Activated CD4-positive, alpha-beta T cell treated with anti-CD3 and anti-CD28 coated beads for 36 hours (primary cell): Measurements from ENCODE around the gene AMIGO3. TPM values are rescaled to one million over a fixed set of nuclear protein-coding genes. Genes with fewer than 3 reads are reported as not detected.

ENCODE experiments used
- ATAC-seq: fragments of 200-7000 bp; cut with Tn5 transposase; one replicate; pipeline ENCODE4 v1.10.0; 2021; ENCODE audit warnings: mild to moderate bottlenecking, moderate library complexity
- CTCF ChIA-PET: fragments of 350-600 bp; sonication (Branson Sonifier 250); formaldehyde crosslinking; loops from one replicate; lab custom pipeline; 2021; ENCODE audit warnings: antibody characterized with exemption; lab: Charles Lee
- POLR2A ChIA-PET: fragments of 350-600 bp; sonication (Branson Sonifier 250); formaldehyde crosslinking; loops from one replicate; lab custom pipeline; 2021; ENCODE audit warnings: antibody characterized with exemption, inconsistent platforms; lab: Charles Lee
- DNase-seq: peaks from one replicate; pipeline ENCODE4 v3.0.0-alpha.2; 2020
- H3K27ac Mint-ChIP-seq: one replicate; pipeline ENCODE4 v1.8.0; 2021; ENCODE audit warnings: mixed read lengths
- H3K27me3 Mint-ChIP-seq: one replicate; pipeline ENCODE4 v1.8.0; 2021; ENCODE audit warnings: mixed read lengths
- H3K36me3 Mint-ChIP-seq: one replicate; pipeline ENCODE4 v1.8.0; 2021; ENCODE audit warnings: low read depth, mixed read lengths
- H3K4me1 Mint-ChIP-seq: one replicate; pipeline ENCODE4 v1.8.0; 2021; ENCODE audit warnings: mixed read lengths
- H3K4me3 Mint-ChIP-seq: one replicate; pipeline ENCODE4 v1.8.0; 2021; ENCODE audit warnings: mild to moderate bottlenecking, moderate library complexity, mixed read lengths
- H3K9me3 Mint-ChIP-seq: one replicate; pipeline ENCODE4 v1.8.0; 2021; ENCODE audit warnings: low read depth, mixed read lengths
- intact Hi-C, 2 experiments: fragments of 100-400 bp; cut with DNase I in 1 of 2; cut with micrococcal nuclease in 1 of 2; formaldehyde crosslinking; loops; one replicate each; pipeline versions ENCODE4 v1.14.2 to v1.15.1; 2022 to 2024; cut with DNase I, micrococcal nuclease
- total RNA-seq, 2 experiments: library from RNA; stranded (reverse); gene quantifications; one replicate each; pipeline ENCODE4 v1.2.3, GENCODE V29; 2021

The AMIGO3 gene
- total RNA-seq, 2 experiments from 2014 or later, result 0.07 TPM; not detected in 1

DNA sequence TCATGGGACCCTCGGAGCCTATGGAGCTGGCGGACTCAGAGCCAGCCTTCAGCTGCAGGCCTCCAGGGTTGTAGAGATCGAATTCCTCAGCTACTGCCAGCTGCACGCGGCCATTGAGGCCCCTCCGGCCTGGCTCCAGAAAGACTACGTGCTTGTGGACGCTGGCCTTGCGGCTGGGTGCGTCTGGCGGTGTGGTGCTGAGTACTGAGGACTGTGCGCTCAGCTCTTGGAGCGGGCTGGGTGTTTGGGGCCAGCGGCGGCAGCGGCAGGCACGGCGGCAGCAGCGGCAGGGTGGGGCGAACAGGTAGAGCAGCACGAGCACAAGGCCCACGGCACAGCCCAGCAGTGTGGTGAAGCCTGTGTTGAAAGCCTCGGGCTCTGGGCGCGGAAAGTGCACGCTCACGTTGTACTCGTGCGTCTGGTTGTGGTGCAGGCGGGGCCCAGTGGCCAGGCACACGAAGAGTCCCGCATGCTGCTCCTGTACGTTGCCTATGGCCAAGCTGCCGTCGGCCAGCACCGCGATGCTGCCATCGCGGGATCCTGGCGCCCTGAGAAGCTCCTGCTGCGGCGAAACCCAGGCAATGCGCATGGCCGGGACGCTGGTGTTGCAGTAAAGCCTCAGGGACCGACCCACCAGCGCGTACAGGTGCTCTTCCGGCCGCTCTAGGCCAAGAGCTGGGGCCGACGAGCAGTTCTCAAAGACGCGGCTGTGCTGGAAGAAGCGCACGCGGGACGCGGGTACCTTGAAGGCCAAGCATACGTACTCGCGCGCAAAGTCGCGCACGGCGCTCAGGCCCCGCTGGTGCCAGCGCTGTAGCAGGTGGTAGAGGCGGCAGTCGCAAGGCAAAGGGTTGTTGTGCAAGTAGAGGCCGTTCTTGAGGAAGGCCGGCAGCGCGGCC, 1.3 kb downstream of the AMIGO3 start:
- ChIA-PET CTCF (interaction anchor here (0.5 to 1.3 kb wide), 7 partner anchors 10 to 197 kb away, joined by 3 to 4 read pairs (median 3); no protein-coding TSS in a partner anchor), POLR2A (interaction anchor here (0.5 kb wide), 1 partner anchor 219 kb away, joined by 3 read pairs; no protein-coding TSS in a partner anchor)
- Mint-ChIP-seq H3K9me3 (no peaks in the 10 kb centered on the region), H3K4me3 (peak overlapping the region; percentile 72), H3K4me1 (peaks cover 24% of the 10 kb centered on the region), H3K27ac (no peak overlapping the region), H3K36me3 (peaks cover 16% of the 10 kb centered on the region), H3K27me3 (no peaks in the 10 kb centered on the region)
- no peak for DNase-seq
- no peak for ATAC-seq
- intact Hi-C loops, result loop anchor here in 1 of 2 experiments (5.0 kb wide), 1 partner anchor 69 kb away; the partner anchor contains the start of gene IP6K1

- ChIA-PET CTCF (interaction anchor here (0.6 kb wide), 1 partner anchor 25 kb away, joined by 3 read pairs; no protein-coding TSS in a partner anchor), POLR2A (no interaction called here)
- Mint-ChIP-seq H3K4me1 (peaks cover 19% of the 10 kb centered on the region), H3K27me3 (no peaks in the 10 kb centered on the region), H3K4me3 (no peak overlapping the region), H3K36me3 (peaks cover 11% of the 10 kb centered on the region), H3K27ac (no peak overlapping the region), H3K9me3 (no peaks in the 10 kb centered on the region)
- no peak for DNase-seq
- no peak for ATAC-seq
- intact Hi-C loops, result loop anchor here in 1 of 2 experiments (5.0 kb wide), 1 partner anchor 70 kb away; the partner anchor contains the start of gene IP6K1
These were observed 2.1 kb downstream of the AMIGO3 start for GRCh38 chr3:49717211-49717958.

DNA sequence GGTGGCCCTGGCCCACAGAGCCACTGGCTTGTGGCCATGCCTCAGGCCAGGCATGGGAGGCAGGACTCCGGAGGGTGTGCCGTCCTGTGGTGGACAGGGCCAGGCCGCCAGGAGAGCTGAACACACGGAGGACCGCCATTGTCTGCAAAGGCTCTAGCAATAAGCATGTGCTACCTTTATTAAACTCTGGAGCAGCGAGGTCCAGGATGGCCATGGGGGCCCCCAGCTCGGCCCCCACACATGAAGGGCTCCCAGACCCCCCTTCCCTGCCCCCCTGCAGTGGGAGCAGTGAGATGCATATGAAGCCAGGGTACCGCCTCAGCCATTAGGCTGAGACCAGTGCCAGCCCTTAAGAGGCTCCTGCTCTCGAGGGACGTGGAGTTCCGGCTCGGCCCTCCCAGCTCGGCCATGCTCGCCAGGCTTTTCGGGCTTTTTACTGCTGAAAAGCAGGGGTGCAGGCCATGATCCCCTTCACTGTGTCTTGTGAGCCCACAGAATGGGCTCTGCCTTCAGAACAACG, 2.7 kb downstream of the AMIGO3 start:
- CTCF ChIA-PET, result no interaction called here
- no peaks in the 10 kb centered on the region for H3K9me3 Mint-ChIP-seq
- H3K4me3 Mint-ChIP-seq, result no peak overlapping the region
- DNase-seq (no peak), ATAC-seq (no peak)
- peaks cover 18% of the 10 kb centered on the region for H3K4me1 Mint-ChIP-seq
- POLR2A ChIA-PET, result no interaction called here
- no peaks in the 10 kb centered on the region for H3K27me3 Mint-ChIP-seq
- intact Hi-C loops, result loop anchor here in 1 of 2 experiments (5.0 kb wide), 1 partner anchor 71 kb away; the partner anchor contains the start of gene IP6K1
- H3K27ac Mint-ChIP-seq, result no peak overlapping the region
- peaks cover 10% of the 10 kb centered on the region for H3K36me3 Mint-ChIP-seq

DNA sequence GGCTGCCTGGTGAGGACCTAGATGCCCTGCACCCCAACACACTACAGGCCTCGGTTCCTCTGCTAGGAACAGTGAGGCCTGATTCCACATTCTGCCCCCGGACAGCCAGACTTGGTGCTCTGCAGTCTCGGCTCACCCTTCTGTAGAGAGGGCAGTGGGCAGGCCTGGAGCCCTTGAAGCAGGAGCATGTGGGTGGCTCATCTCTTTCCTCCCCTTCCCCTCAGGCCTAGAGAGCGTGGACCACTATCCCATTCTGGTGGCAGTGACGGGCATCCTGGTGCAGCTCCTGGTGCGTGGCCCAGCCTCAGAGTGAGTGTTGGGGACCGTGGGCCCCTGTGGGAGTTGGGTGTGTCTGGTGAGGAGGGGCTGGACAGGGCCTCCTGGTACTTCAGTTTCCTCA, 3.3 kb downstream of the AMIGO3 start:
- Mint-ChIP-seq H3K9me3 (no peaks in the 10 kb centered on the region), H3K36me3 (peaks cover 5% of the 10 kb centered on the region), H3K4me3 (no peak overlapping the region), H3K27me3 (no peaks in the 10 kb centered on the region), H3K4me1 (peaks cover 18% of the 10 kb centered on the region), H3K27ac (no peak overlapping the region)
- no peak for DNase-seq
- ChIA-PET POLR2A (no interaction called here), CTCF (no interaction called here)
- intact Hi-C loops, result loop anchor here in 1 of 2 experiments (5.0 kb wide), 1 partner anchor 71 kb away; the partner anchor contains the start of gene IP6K1
- ATAC-seq, result no peak

- no peak for DNase-seq
- Mint-ChIP-seq H3K4me3 (no peak overlapping the region), H3K9me3 (no peaks in the 10 kb centered on the region), H3K36me3 (peaks cover 2% of the 10 kb centered on the region), H3K4me1 (peaks cover 16% of the 10 kb centered on the region), H3K27ac (no peak overlapping the region), H3K27me3 (no peaks in the 10 kb centered on the region)
- intact Hi-C loops, result loop anchor here in 1 of 2 experiments (5.0 kb wide), 1 partner anchor 72 kb away; the partner anchor contains the start of gene IP6K1
- ChIA-PET POLR2A (no interaction called here), CTCF (interaction anchor here (0.6 kb wide), 1 partner anchor 14 kb away, joined by 3 read pairs; no protein-coding TSS in a partner anchor)
- ATAC-seq, result no peak
These were observed 3.8 kb downstream of the AMIGO3 start for GRCh38 chr3:49715611-49716121.

GRCh38 chr3:49714728-49715550, 4.5 kb downstream of the AMIGO3 start:
- no peak for DNase-seq
- Mint-ChIP-seq H3K27me3 (no peaks in the 10 kb centered on the region), H3K27ac (no peak overlapping the region), H3K4me3 (no peak overlapping the region), H3K9me3 (no peaks in the 10 kb centered on the region), H3K4me1 (peaks cover 11% of the 10 kb centered on the region), H3K36me3 (peaks cover 2% of the 10 kb centered on the region)
- intact Hi-C loops, result loop anchor here in 1 of 2 experiments (5.0 kb wide), 1 partner anchor 72 kb away; the partner anchor contains the start of gene IP6K1
- ChIA-PET POLR2A (no interaction called here), CTCF (interaction anchor here (0.6 kb wide), 2 partner anchors 13 to 201 kb away, joined by 3 to 4 read pairs; no protein-coding TSS in a partner anchor)
- no peak for ATAC-seq

DNA sequence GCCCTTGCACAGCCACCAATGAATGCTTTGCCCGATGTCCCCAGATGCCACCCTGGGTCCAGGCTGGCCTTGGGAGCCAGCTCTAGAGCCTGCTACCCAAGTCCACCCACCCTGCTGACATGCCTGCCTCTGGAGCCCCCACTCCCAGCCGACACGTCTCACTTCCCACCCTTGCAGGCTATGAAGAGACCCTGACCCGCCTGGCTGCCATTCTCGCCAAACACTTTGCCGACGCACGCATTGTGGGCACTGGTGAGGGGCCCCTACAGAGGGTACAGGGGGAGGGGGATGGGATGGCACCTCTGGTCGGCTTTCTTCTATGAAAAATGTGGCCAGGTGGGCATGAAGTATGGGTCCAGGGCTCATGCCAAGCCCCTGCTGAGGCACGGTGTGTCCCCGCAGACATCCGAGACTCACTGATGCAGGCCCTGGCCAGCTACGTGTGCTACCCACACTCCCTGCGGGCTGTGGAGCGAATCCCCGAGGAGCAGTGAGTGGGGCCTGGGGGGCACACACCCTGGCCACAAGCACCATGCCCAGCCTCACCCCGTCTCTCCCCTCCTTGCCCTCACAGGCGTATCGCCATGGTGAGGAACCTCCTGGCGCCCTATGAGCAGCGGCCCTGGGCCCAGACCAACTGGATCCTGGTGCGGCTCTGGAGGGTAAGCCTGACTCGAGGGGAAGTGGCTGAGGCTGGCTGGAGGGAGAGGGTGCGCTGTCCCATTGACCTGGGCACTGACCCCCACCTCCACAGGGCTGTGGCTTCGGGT, 6.0 kb downstream of the AMIGO3 start:
- Mint-ChIP-seq H3K27me3 (no peaks in the 10 kb centered on the region), H3K4me3 (no peak overlapping the region), H3K36me3 (no peaks in the 10 kb centered on the region), H3K9me3 (no peaks in the 10 kb centered on the region), H3K27ac (no peak overlapping the region), H3K4me1 (peaks cover under 1% of the 10 kb centered on the region)
- intact Hi-C loops, result no loop called here
- ChIA-PET POLR2A (no interaction called here), CTCF (interaction anchor here (1.1 to 1.2 kb wide), 2 partner anchors 10 to 173 kb away, joined by 4 to 5 read pairs; no protein-coding TSS in a partner anchor)
- DNase-seq, result no peak
- no peak for ATAC-seq

- ChIA-PET CTCF (interaction anchor here (0.6 to 1.2 kb wide), 3 partner anchors 8 to 173 kb away, joined by 3 to 5 read pairs (median 4); no protein-coding TSS in a partner anchor), POLR2A (no interaction called here)
- DNase-seq, result no peak
- intact Hi-C loops, result no loop called here
- Mint-ChIP-seq H3K36me3 (no peaks in the 10 kb centered on the region), H3K27me3 (no peaks in the 10 kb centered on the region), H3K27ac (no peak overlapping the region), H3K4me1 (no peaks in the 10 kb centered on the region), H3K9me3 (no peaks in the 10 kb centered on the region), H3K4me3 (no peak overlapping the region)
- ATAC-seq, result peak; percentile 35
These were observed 6.7 kb downstream of the AMIGO3 start for GRCh38 chr3:49712631-49713317.

DNA sequence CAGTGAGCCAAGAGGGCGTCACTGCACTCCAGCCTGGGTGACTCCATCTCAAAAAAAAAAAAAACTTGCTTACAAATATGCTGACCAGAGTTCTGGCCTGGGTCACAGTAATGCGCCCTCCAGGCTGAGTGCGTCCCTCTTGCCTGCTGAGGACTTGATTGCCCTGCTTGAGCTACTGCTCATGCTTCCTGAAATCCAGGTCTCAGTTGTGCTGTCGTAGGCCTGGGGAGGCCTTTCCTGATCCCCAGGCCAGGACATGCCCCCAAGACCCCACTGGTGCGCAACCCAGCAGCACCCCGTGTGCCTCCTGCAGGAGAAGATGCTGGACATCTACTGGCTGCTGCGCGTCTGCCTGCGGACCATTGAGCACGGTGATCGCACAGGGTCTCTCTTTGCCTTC, 7.3 kb downstream of the AMIGO3 start:
- no peak overlapping the region for H3K27ac Mint-ChIP-seq
- no peak for ATAC-seq
- no peaks in the 10 kb centered on the region for H3K4me1 Mint-ChIP-seq
- intact Hi-C loops, result no loop called here
- ChIA-PET POLR2A (no interaction called here), CTCF (interaction anchor here (0.6 to 1.2 kb wide), 2 partner anchors 9 to 172 kb away, joined by 3 to 5 read pairs; no protein-coding TSS in a partner anchor)
- no peak for DNase-seq
- no peaks in the 10 kb centered on the region for H3K9me3 Mint-ChIP-seq
- no peaks in the 10 kb centered on the region for H3K27me3 Mint-ChIP-seq
- no peak overlapping the region for H3K4me3 Mint-ChIP-seq
- H3K36me3 Mint-ChIP-seq, result no peaks in the 10 kb centered on the region
